ENCODE data around the gene SPAG9.
"Not testable (repeated sequence)": the region's sequence is repeated elsewhere in the genome, so short reads cannot be mapped to it uniquely, and the experiment has no call there.

SPAG9 gene

DNA sequence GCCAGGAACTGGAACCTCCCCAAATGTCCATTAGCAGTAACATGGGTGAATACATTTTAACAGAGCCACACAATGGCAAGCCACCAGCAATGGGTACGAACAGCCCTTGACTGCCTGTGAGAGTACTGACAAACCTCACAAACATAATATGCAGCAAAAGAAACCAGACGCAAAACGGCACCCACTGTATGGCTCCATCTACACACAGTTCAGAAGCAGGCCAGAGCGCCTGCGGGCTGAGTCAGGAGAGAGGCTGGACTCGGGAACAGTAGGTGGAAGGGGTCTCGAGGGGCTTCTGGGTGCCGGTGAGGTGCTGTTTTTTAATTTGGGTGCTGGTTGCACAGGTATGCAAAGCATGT lies 177.1 kb downstream of the SPAG9 start:
- DNase-seq (ENCODE audit: insufficient read length, low spot score) = no peak

DNA sequence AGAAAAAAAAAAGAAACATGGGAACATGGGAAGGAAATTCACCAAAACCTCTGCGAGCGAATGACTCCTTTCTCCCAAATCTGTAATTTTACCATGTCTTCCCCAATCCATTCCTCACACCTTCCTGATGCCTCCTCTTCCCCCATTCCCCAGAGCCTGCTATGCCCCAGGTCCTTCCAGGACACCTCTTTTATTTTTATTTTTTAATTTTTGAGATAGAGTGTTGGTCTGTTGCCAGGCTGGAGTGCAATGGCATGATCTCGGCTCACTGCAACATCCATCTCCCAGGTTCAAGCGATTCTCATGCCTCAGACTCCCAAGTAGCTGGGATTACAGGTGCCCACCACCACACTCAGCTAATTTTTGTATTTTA lies 179.0 kb downstream of the SPAG9 start:
- DNase-seq (ENCODE audit: insufficient read length, low spot score); FAIRE-seq: not testable (repeated sequence)

More for the DNA sequence above, 177.1 kb downstream of the SPAG9 start:
- FAIRE-seq = no peak

DNA sequence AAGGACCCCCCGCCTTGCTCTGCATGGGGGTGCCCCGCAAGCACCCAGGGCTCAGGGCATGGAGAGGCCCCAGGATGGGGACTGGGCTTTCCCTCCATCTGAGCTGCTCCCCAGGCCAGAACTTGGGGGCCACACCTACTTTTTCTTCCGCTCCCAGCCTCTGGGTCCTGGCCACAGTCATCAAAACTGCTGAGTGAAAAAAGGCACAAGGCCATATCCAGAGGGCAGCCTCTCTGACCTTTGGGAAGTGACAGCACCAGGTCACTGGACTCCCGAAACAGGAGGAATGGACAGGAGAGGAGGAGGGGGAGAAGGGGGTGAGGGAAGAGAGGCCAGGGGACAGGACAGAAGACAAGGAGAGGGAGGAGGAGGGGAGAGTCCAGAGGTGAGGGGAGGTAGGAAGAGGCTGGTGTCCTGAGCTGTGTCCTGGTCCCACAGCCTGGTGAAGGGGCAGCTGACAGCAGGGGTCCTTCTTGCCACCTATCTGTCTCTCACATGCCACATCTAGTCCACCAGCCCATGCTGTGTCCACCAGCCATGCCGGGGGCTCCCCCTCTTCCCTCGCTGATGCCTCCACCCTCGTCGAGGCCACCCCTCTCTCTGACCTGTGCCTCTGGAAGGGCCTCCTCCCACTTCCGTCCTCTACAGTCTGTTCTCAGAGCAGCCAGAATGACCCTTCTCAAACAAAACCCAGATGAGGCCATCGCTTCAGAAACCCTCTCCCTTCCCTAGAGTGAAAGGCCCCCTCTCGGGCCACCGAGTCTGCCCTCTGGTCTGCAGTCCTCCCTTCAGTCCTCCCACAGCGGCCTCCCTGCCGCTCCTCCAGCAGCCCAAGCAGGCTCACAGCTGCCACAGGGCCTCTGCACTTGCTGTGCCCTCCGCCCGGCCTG lies 180.6 kb downstream of the SPAG9 start:
- FAIRE-seq = no peak
- no peak for DNase-seq (ENCODE audit: insufficient read length, low spot score)

DNA sequence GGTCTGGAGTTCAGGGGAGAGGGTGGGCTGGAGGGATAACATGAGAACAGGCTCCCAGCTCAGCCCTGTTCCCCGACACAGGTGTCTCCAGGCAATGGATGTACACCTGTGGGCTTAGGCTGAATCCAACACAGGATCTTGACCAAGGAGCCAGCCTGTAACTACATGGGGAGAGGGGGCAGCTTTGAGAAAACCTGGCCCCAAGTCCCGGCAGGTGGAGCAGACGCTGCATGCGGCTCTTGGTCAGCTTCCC lies 181.2 kb downstream of the SPAG9 start:
- DNase-seq (ENCODE audit: insufficient read length, low spot score) = no peak
- no peak for FAIRE-seq

DNA sequence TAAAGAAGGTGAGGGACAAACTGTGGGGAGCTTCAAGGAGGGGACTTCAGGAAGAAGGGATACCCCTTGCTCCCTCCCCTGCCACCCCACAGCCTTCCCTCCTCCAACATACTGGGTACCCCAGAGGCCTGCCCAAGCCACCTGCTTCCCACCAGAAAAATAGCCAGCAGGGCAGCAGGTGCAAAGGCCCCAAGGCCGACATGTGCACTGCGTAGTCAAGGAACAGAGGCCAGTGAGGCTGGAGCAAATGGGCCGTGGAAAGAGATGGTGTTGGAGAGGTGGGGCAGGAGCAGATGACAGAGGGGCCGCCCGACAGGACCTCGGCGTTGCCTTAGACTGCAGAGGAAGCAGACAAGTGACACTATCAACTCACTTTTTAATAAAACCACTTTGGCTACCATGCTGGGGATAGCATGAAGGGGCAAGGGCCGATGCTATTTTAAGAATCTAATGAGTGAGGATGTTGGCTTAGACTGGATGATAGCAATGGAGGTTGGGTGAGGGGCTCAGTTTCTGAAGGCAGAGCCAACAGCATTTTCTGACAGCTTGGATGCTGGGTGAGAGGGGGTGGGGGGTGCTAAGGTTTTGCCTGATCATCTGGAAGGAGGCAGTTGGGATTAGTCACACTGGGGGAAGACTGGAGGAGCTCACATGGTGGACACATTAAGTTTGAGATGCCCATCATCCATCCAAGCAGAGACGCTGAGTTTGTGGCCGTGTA lies 181.7 kb downstream of the SPAG9 start:
- no peak for FAIRE-seq
- DNase-seq (ENCODE audit: insufficient read length, low spot score) = no peak

DNA sequence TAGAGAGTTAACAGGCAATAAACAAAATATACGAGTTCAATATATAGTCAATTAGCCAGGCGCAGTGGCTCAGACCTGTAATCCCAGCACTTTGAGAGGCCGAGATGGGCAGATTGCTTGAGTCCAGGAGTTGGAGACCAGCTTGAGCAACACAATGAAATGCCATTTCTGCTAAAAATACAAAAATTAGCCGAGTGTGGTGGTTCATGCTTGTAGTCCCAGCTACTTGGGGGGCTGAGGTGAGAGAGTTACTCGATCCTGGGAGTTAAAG lies 184.7 kb downstream of the SPAG9 start:
- no peak for FAIRE-seq
- DNase-seq (ENCODE audit: insufficient read length, low spot score) = no peak

DNA sequence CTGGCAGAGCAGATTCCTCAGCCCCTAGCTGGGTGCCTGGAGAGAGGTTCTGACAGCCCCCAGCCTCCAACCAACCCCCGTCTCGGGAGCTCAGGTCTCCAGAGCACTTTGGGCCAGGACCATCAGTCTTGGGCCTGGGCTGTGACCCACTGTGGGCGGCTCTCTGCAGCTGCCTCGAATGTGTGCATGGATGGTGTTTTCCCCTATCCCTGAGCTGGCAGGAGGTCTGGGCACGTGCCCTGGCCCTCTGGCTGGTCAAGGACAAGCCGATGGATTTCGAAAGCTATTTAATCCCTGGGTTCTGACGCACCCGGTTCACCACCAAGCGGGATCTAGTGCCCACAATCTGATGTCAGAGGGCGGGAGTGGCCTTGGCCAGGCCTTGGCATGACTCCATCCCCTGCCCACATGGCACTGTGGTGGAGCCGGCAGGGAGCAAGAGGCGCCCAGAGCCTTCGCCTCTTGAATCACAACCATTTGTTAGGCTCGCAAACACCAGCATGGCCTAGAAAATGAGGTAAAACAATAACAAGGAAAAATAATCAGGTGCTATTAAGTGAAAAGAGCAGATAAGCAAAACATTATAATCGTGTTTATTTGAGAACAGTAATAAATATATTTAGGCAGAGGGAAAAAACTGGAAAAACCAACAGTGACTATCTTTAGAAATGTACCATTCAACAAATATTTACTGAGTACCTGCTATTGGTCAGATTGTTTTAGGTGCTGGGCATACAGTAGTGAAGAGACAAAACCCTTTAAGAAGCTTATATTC lies 185.3 kb downstream of the SPAG9 start:
- FAIRE-seq (no peak), DNase-seq (ENCODE audit: insufficient read length, low spot score) (no peak)

DNA sequence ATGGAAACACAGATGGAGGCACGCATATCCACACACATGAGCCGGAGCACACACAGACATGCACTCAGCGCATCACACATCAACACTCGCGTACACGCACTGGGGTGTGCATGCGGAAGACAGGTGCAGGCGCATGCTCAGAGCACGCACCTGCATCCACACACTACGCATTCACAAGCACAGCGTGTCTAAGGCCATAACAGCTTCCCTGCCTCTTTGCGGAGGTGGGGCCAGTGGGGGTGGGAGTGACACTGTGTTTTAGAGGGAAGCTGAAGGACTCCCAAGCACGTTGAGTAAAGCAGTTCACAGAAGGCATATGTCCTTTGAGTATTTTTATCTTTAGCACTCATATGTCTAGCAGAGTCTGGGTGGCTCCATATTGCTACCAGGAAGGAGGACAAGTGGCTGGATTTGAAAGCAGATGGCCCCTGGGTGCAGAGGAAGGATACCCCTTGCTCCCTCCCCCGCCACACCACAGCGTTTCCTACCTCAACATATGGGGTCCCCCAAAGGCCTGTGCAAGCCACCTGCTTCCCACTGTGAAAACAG lies 185.9 kb downstream of the SPAG9 start:
- FAIRE-seq = peak; percentile 91
- no peak for DNase-seq (ENCODE audit: insufficient read length, low spot score)

DNA sequence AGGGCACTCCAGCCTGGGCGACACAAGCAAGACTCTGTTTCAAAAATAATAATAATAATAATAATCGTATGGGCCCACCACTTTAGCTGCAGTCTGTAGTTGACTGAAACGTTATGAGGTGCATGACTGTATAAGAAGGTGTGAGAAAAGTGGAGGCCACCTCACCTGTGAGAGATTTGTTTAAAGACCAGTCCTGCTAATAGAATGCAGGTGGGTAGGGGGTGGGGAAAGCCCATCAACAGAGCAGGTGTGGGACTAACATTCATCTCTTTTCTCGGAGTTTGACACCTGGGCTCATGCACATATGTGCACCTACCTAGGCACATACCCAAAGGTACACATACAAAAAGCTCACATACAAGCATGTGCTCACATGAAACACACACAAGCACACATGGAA lies 186.5 kb downstream of the SPAG9 start:
- no peak for FAIRE-seq
- no peak for DNase-seq (ENCODE audit: insufficient read length, low spot score)

DNA sequence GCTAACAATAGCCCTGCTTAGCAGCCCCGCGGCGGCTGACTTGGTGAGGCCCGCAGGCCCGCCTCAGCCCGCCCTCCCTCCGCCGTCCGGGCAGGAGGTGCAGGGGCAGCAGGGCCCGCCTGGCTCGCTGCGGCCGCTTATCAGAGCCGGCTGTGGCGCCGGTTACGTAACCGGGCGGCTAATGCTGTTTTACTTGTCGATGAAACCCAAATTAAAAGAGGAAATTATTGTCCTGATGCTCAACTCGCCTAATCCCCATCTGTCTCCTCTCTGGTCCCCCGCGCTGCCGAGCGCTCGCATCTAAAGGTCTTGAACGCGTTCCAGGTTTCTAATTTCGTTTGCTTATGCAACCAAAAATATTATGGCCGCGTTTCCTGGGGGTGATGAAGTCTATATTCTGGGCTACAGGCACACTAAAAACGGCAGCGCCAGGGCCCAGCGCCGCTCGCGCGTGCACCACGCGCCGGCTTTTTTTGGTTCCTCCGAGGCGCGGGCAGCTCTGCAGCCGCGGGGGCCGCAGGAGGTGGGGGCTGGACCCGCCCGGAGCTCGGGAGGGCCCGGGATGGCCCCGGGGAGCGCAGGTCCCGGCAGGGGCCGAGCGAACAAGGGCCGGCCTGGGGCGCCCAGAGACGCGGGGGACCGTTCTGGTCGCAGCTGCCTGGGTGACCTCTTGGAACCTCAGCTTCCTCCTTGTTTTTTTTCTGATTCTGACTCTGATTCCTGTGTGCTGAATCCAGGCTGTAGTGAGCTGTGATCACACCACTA lies 189.3 kb downstream of the SPAG9 start:
- DNase-seq (ENCODE audit: insufficient read length, low spot score) (peak; percentile 82), FAIRE-seq (peak; percentile 28)

DNA sequence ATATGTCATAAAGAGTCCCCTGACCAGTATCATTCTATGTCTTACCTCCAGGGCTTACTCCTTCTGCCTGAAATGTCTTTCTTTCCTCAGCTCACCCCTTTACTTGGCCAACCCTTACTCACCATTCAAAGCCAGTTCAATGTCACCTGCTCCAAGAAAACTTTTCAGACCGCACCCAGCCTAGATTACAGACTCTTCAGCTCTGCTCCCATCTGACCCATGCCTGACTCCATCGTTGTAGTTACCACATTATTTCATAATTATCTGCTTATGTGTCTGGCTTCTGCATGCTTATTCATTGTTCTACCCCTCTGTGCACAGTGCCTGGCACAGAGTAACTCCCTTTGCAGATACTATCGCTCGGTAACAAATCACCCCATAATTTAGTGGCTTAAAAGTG lies 192.0 kb downstream of the SPAG9 start:
- DNase-seq (ENCODE audit: insufficient read length, low spot score) (no peak), FAIRE-seq (no peak)

DNA sequence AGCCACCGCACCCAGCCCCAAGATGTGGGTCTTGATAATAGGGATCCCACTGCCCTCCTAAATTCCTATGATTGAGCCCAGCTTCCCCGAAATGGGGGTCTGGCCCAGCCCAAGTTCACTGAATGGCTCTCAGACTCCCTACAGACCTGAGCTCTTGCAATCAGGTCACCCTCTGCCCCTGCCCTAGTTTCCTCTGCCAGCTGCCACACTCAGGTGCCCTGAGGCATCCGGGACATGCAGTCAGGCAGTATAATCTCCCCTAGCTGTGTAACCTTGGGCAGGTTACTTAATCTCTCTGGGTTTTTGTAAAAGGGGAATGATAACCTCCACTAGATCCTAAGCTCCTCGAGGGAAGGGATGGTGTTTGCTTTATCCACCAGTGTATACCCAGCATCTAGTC lies 193.4 kb downstream of the SPAG9 start:
- no peak for DNase-seq (ENCODE audit: insufficient read length, low spot score)
- FAIRE-seq = no peak

DNA sequence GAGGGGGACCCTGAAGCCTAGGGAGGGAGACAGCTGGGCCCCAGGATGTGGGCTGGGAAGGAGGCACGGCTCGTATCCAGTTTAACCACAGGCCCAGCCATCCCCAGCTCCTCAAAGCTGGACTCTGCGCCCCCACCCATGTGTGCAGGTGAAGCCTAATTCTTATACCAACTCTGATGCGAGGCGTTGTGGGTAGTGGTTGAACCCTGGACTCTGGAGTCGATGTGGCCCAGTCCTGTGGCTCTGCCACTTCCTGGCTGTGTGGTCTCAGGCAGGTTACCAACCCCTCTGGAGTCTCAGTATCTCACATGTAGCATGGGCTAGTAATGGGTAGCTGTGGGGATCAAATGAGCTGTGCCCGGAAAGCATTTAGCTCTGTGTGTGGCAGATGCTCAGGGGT lies 194.1 kb downstream of the SPAG9 start:
- FAIRE-seq = no peak
- no peak for DNase-seq (ENCODE audit: insufficient read length, low spot score)

DNA sequence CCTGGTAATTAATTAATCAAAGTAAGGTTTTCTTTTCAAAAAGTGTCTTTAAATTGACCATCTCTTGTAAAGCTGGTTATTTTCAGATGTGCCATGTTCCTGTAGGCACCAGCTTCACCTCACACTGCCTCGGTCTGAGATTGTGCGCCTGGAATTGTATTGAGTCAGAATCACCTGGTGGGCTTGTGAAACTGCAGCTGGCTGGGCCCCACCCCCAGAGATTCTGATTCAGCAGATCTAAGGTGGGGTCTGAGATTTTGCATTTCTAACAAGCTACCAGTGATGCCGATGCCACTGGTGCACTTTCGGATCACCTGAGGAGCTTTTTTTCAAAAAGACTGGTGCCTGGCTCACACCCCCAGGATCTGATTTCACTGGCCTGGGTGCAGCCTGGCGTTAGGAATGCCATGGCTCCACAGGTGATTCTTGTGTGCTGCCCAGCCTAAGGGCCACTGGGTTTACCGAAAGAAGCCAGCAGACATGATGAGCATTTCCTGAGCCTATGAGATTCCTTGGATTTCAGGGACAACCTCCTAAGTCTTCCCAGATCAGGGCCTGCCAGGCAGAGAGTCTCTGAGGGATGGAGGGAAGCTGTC lies 195.3 kb downstream of the SPAG9 start:
- no peak for FAIRE-seq
- DNase-seq (ENCODE audit: insufficient read length, low spot score) = no peak

DNA sequence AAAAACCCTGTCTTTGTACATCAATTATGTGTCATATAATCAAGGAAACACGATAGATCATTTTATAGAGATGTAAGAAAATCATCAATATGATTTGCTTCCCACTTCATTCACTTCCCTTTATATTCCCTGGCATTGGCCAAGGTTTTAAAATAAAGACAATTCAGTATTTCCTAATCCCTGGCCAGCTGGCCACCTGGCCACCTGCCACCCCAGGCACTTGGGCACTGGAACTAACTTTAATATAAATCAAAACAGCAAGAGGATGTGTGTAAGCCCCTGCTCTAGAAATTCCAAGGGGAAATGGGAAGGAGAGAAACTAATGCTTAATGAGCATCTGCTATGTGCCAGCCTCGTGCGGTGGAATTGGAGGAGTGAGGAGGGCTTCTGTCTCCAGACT lies 195.9 kb downstream of the SPAG9 start:
- FAIRE-seq = no peak

DNA sequence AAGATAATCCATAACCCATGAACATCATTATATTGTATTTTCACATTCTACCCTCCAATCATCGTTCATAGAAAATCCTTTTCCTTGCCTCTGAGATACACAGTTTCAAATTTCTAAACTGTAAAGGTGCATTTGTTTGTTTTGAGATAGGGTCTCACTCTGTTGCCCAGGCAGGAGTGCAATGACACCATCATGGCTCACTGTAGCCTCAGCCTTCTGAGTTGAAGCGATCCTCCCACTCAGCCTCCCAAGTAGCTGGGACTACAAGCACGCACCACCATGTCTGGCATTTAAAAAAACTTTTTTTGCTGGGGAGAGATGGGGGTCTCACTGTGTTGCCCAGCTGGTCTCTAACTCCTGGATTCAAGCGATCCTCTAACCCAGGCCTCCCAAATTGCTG lies 196.4 kb downstream of the SPAG9 start:
- FAIRE-seq = no peak
- no peak for DNase-seq (ENCODE audit: insufficient read length, low spot score)

More for the DNA sequence above, 195.9 kb downstream of the SPAG9 start:
- DNase-seq (ENCODE audit: insufficient read length, low spot score) = no peak

DNA sequence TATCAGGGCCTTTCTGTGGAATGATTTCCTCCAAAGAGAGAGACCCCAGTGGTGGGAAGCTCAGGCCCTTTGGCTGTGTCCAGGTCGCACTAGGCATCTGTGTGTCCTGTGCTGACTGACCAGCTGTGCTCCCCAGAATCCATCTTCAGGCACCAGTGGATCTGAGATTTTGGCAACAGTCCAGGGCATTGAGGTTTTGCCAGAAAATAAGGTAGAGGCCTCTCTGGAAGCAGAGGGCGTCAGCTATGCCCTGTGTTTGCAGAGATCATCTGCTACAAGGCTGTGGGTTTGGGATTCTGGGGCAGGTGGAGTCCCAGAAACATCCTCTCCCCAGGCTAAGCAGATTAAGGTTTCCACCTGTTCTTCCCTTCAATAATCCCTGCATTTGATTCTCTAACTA lies 197.1 kb downstream of the SPAG9 start:
- FAIRE-seq (no peak), DNase-seq (ENCODE audit: insufficient read length, low spot score) (no peak)

DNA sequence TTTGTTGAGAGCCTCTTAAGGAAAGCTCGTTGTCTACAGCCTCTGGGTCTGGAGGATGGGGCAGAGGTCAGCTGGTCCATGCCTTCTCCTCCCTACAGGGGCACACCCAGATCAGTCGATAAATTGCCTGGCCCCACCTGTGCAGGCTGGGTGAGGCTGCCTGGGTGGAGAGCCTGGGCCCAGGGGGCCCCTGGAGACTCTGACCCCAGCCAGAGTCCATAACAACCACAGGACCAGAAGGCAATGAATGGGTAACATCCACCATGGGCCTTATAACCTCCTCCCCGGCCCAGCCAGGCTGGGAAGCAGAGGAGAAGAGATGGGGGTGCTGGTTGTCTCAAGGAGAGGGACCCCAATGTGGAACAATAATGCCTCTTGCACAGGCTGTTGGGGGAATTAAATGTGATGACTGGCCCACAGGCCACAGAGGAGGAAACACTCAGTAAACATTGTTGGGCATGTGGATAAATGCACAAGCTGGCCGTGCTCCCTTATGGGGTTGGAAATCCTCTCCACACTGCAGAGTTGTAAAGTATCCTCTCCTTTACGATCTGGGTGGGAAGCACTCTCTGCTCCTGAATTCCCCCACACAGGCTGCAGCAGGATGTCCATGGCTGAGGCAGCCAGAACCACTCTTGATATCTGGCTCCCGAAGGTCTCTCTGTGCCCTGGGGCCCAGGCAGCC lies 197.8 kb downstream of the SPAG9 start:
- DNase-seq (ENCODE audit: insufficient read length, low spot score) (no peak), FAIRE-seq (no peak)

DNA sequence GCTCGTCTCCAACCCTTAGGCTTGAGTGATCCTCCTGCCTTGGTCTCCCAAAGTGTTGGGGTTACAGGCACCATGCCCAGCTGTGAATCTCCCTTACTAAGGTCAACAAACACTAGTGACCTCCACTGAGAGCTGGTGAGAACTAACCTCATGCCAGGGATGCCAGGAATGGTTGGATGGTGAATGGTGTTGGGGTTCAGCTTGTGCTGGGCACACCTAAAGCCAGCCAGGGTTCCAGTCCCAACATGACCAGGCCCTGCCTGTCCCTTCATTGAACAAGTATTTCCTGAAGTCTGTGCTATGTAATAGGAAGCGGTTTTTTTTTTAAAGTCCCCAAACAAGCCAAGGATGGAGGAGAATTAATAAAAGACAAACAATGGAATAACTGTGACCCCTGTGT lies 198.6 kb downstream of the SPAG9 start:
- FAIRE-seq (no peak), DNase-seq (ENCODE audit: insufficient read length, low spot score) (no peak)

Measured in HTR-8/SVneo (cell line).